ENCODE results near the gene NTN3.

DNA sequence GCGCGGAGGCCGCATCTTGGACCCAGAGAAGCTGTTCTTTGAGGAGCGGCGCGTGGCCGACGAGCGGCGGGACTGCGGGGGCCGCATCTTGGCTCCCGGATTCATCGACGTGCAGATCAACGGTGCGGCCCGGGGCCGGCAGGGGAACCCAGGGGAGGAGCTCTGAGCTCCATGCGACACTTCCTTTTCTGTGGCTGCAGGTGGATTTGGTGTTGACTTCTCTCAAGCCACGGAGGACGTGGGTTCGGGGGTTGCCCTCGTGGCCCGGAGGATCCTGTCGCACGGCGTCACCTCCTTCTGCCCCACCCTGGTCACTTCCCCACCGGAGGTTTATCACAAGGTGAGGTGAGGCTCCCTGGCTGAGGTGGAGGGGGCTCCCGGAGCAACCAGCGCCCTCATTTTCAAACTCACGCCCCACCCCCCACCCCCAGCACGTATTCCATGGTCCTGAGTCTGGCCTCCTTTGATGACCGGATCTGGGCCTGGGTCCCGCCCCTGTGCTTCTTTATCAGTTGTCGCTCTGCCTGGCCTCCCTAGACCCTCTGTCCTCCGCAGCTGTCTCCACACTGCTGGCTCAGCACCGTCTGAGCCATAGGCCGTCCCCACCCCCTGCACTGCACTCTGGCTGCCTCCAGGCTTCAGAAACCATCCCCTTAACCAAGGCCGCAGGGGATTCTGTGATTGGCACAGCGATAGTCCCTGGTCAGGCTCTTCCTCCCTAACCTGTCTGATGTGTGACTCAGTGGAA lies 49.9 kb downstream of the NTN3 start:
- TF ChIP-seq, protein P1, sequence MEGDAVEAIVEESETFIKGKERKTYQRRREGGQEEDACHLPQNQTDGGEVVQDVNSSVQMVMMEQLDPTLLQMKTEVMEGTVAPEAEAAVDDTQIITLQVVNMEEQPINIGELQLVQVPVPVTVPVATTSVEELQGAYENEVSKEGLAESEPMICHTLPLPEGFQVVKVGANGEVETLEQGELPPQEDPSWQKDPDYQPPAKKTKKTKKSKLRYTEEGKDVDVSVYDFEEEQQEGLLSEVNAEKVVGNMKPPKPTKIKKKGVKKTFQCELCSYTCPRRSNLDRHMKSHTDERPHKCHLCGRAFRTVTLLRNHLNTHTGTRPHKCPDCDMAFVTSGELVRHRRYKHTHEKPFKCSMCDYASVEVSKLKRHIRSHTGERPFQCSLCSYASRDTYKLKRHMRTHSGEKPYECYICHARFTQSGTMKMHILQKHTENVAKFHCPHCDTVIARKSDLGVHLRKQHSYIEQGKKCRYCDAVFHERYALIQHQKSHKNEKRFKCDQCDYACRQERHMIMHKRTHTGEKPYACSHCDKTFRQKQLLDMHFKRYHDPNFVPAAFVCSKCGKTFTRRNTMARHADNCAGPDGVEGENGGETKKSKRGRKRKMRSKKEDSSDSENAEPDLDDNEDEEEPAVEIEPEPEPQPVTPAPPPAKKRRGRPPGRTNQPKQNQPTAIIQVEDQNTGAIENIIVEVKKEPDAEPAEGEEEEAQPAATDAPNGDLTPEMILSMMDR (IDR thresholded peaks at IDR 0.05), result no peak
- no peak for TF ChIP-seq POLR2A (IDR thresholded peaks at IDR 0.05)
